WTC11 (cell line): Measurements from ENCODE around the gene RPS29. TPM values are rescaled to one million over a fixed set of nuclear protein-coding genes. Genes with fewer than 3 reads are reported as not detected.
A peak's percentile ranks its signal among the peaks of the same experiment; 100 is the strongest.

Experiments
- ATF2 ChIP-seq: sonication (generic); formaldehyde crosslinking; IDR thresholded peaks from 2 replicates; pipeline ENCODE4 v1.8.1; 2022; ENCODE audit warnings: low read depth, missing genetic modification reagents, borderline replicate concordance
- CBFB ChIP-seq: sonication (generic); formaldehyde crosslinking; IDR thresholded peaks from 2 replicates; pipeline ENCODE4 v1.8.1; 2022; ENCODE audit warnings: mild to moderate bottlenecking, low read depth, missing genetic modification reagents
- E2F1 ChIP-seq: sonication (generic); formaldehyde crosslinking; IDR thresholded peaks from 2 replicates; pipeline ENCODE4 v1.8.0; 2022; ENCODE audit warnings: mild to moderate bottlenecking, missing genetic modification reagents
- FOXK1 ChIP-seq: sonication (generic); formaldehyde crosslinking; IDR thresholded peaks from 2 replicates; pipeline ENCODE4 v1.8.0; 2022; ENCODE audit warnings: mild to moderate bottlenecking, moderate library complexity, missing genetic modification reagents
- HMGXB4 ChIP-seq: sonication (generic); formaldehyde crosslinking; IDR thresholded peaks from 2 replicates; pipeline ENCODE4 v1.8.1; 2023; ENCODE audit warnings: mild to moderate bottlenecking, moderate library complexity, missing genetic modification reagents
- MYBL2 ChIP-seq: sonication (generic); formaldehyde crosslinking; IDR thresholded peaks from 2 replicates; pipeline ENCODE4 v1.8.1; 2023; ENCODE audit warnings: mild to moderate bottlenecking, moderate library complexity, missing genetic modification reagents
- NR3C1 ChIP-seq: sonication (generic); formaldehyde crosslinking; conservative IDR thresholded peaks from 2 replicates; pipeline ENCODE4 v1.8.1; 2023; ENCODE audit warnings: low read depth, mild to moderate bottlenecking, missing genetic modification reagents
- SOX15 ChIP-seq: fragments of 250-450 bp; sonication (Bioruptor Pico); IDR thresholded peaks from 2 replicates; pipeline ENCODE4 v1.9.0; 2021; ENCODE audit warnings: mild to moderate bottlenecking
- USF1 ChIP-seq: sonication (generic); formaldehyde crosslinking; IDR thresholded peaks from 2 replicates; pipeline ENCODE4 v1.8.0; 2022; ENCODE audit warnings: mild to moderate bottlenecking, missing genetic modification reagents
- USF2 ChIP-seq: sonication (generic); formaldehyde crosslinking; IDR thresholded peaks from 2 replicates; pipeline ENCODE4 v1.8.1; 2023; ENCODE audit warnings: mild to moderate bottlenecking, missing genetic modification reagents, moderate library complexity
- ZNF317 ChIP-seq: sonication (generic); formaldehyde crosslinking; IDR thresholded peaks from 2 replicates; pipeline ENCODE4 v1.8.1; 2023; ENCODE audit warnings: low read depth, mild to moderate bottlenecking, moderate library complexity, missing genetic modification reagents, borderline replicate concordance
- ZNF512 ChIP-seq: sonication (generic); formaldehyde crosslinking; IDR thresholded peaks from 2 replicates; pipeline ENCODE4 v1.8.1; 2022; ENCODE audit warnings: missing genetic modification reagents, borderline replicate concordance
- total RNA-seq: library from RNA; stranded (reverse); gene quantifications from 3 replicates; pipeline ENCODE4 v1.2.3, GENCODE V29; 2021
- TF ChIP-seq, protein P1 (sequence below): fragments of 250-450 bp; sonication (Bioruptor Pico); IDR thresholded peaks from 2 replicates; pipeline ENCODE4 v1.9.0; 2021; ENCODE audit warnings: mild to moderate bottlenecking
- TF ChIP-seq, protein P2 (sequence below): sonication (generic); formaldehyde crosslinking; IDR thresholded peaks from 2 replicates; pipeline ENCODE4 v1.8.1; 2022; ENCODE audit warnings: low read depth, mild to moderate bottlenecking, moderate library complexity, missing genetic modification reagents, borderline replicate concordance
- TF ChIP-seq, protein P3 (sequence below): sonication (generic); formaldehyde crosslinking; IDR thresholded peaks from 2 replicates; pipeline ENCODE4 v1.8.1; 2023; ENCODE audit warnings: mild to moderate bottlenecking, missing genetic modification reagents, moderate library complexity
- TF ChIP-seq, protein P4 (sequence below): sonication (generic); formaldehyde crosslinking; IDR thresholded peaks from 2 replicates; pipeline ENCODE4 v1.8.0; 2023; ENCODE audit warnings: mild to moderate bottlenecking, missing genetic modification reagents
- TF ChIP-seq, protein P5 (sequence below): sonication (generic); formaldehyde crosslinking; IDR thresholded peaks from 2 replicates; pipeline ENCODE4 v1.8.1; 2022; ENCODE audit warnings: mild to moderate bottlenecking, moderate library complexity, missing genetic modification reagents
- TF ChIP-seq, protein P6 (sequence below): fragments of 250-450 bp; sonication (Bioruptor Pico); IDR thresholded peaks from 2 replicates; pipeline ENCODE4 v1.9.0; 2021; ENCODE audit warnings: mild to moderate bottlenecking

Gene RPS29
- total RNA-seq, 1 experiment from 2014 or later, result 2,168 TPM

GRCh38 chr14:49598485-49599300 lies 12.5 kb upstream of the RPS29 start, which contains the start of gene LRR1 (continued):
- 0 out of 2 replicates have a peak, but pooled peaks have one; percentile 14 for TF ChIP-seq E2F1
- TF ChIP-seq, protein P1, sequence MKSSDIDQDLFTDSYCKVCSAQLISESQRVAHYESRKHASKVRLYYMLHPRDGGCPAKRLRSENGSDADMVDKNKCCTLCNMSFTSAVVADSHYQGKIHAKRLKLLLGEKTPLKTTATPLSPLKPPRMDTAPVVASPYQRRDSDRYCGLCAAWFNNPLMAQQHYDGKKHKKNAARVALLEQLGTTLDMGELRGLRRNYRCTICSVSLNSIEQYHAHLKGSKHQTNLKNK (CRISPR knock-in tag), result no peak
- TF ChIP-seq, protein P2, sequence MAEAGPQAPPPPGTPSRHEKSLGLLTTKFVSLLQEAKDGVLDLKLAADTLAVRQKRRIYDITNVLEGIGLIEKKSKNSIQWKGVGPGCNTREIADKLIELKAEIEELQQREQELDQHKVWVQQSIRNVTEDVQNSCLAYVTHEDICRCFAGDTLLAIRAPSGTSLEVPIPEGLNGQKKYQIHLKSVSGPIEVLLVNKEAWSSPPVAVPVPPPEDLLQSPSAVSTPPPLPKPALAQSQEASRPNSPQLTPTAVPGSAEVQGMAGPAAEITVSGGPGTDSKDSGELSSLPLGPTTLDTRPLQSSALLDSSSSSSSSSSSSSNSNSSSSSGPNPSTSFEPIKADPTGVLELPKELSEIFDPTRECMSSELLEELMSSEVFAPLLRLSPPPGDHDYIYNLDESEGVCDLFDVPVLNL (CRISPR knock-in tag), result peak; percentile 97
- TF ChIP-seq ZNF317 (CRISPR knock-in tag), result no peak; the same call in 1 of the 2 replicates
- 0 out of 2 replicates have a peak, but pooled peaks have one; percentile 54 for TF ChIP-seq NR3C1 (CRISPR knock-in tag)
- TF ChIP-seq, protein P3, sequence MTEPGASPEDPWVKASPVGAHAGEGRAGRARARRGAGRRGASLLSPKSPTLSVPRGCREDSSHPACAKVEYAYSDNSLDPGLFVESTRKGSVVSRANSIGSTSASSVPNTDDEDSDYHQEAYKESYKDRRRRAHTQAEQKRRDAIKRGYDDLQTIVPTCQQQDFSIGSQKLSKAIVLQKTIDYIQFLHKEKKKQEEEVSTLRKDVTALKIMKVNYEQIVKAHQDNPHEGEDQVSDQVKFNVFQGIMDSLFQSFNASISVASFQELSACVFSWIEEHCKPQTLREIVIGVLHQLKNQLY (CRISPR knock-in tag), result no peak
- peak; percentile 96 for TF ChIP-seq HMGXB4 (CRISPR knock-in tag)
- TF ChIP-seq USF2, result no peak; the same call in 1 of the 2 replicates
- TF ChIP-seq, protein P4, sequence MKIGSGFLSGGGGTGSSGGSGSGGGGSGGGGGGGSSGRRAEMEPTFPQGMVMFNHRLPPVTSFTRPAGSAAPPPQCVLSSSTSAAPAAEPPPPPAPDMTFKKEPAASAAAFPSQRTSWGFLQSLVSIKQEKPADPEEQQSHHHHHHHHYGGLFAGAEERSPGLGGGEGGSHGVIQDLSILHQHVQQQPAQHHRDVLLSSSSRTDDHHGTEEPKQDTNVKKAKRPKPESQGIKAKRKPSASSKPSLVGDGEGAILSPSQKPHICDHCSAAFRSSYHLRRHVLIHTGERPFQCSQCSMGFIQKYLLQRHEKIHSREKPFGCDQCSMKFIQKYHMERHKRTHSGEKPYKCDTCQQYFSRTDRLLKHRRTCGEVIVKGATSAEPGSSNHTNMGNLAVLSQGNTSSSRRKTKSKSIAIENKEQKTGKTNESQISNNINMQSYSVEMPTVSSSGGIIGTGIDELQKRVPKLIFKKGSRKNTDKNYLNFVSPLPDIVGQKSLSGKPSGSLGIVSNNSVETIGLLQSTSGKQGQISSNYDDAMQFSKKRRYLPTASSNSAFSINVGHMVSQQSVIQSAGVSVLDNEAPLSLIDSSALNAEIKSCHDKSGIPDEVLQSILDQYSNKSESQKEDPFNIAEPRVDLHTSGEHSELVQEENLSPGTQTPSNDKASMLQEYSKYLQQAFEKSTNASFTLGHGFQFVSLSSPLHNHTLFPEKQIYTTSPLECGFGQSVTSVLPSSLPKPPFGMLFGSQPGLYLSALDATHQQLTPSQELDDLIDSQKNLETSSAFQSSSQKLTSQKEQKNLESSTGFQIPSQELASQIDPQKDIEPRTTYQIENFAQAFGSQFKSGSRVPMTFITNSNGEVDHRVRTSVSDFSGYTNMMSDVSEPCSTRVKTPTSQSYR, result 0 out of 2 replicates have a peak, but pooled peaks have one; percentile 50
- peak; percentile 91 for TF ChIP-seq MYBL2
- TF ChIP-seq FOXK1 (CRISPR knock-in tag), result peak; percentile 92
- TF ChIP-seq, protein P5, sequence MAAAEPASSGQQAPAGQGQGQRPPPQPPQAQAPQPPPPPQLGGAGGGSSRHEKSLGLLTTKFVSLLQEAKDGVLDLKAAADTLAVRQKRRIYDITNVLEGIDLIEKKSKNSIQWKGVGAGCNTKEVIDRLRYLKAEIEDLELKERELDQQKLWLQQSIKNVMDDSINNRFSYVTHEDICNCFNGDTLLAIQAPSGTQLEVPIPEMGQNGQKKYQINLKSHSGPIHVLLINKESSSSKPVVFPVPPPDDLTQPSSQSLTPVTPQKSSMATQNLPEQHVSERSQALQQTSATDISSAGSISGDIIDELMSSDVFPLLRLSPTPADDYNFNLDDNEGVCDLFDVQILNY, result peak; percentile 96
- TF ChIP-seq USF1, result peak; percentile 32; the same call in 1 of the 2 replicates
- TF ChIP-seq, protein P6, sequence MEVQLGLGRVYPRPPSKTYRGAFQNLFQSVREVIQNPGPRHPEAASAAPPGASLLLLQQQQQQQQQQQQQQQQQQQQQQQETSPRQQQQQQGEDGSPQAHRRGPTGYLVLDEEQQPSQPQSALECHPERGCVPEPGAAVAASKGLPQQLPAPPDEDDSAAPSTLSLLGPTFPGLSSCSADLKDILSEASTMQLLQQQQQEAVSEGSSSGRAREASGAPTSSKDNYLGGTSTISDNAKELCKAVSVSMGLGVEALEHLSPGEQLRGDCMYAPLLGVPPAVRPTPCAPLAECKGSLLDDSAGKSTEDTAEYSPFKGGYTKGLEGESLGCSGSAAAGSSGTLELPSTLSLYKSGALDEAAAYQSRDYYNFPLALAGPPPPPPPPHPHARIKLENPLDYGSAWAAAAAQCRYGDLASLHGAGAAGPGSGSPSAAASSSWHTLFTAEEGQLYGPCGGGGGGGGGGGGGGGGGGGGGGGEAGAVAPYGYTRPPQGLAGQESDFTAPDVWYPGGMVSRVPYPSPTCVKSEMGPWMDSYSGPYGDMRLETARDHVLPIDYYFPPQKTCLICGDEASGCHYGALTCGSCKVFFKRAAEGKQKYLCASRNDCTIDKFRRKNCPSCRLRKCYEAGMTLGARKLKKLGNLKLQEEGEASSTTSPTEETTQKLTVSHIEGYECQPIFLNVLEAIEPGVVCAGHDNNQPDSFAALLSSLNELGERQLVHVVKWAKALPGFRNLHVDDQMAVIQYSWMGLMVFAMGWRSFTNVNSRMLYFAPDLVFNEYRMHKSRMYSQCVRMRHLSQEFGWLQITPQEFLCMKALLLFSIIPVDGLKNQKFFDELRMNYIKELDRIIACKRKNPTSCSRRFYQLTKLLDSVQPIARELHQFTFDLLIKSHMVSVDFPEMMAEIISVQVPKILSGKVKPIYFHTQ (CRISPR knock-in tag), result no peak
- no peak for TF ChIP-seq ZNF512 (CRISPR knock-in tag)
- no peak; the same call in 1 of the 2 replicates for TF ChIP-seq CBFB (CRISPR knock-in tag)
- no peak for TF ChIP-seq SOX15 (CRISPR knock-in tag)
- no peak for TF ChIP-seq ATF2 (CRISPR knock-in tag)
